GM21717 (cell line): Measurements from ENCODE around the gene SNCB.
"Not testable (repeated sequence)": the region's sequence is repeated elsewhere in the genome, so short reads cannot be mapped to it uniquely, and the experiment has no call there.

Experiments
- ATAC-seq: cut with Tn5 transposase; IDR thresholded peaks from one replicate; pipeline ENCODE4 v1.9.1; 2021; ENCODE audit warnings: mild to moderate bottlenecking, moderate library complexity; ENCODE audit not compliant: unreplicated experiment

Gene SNCB

GRCh38 chr5:176601901-176602482 is 28.3 kb downstream of the SNCB start:
- no peak for ATAC-seq

DNA sequence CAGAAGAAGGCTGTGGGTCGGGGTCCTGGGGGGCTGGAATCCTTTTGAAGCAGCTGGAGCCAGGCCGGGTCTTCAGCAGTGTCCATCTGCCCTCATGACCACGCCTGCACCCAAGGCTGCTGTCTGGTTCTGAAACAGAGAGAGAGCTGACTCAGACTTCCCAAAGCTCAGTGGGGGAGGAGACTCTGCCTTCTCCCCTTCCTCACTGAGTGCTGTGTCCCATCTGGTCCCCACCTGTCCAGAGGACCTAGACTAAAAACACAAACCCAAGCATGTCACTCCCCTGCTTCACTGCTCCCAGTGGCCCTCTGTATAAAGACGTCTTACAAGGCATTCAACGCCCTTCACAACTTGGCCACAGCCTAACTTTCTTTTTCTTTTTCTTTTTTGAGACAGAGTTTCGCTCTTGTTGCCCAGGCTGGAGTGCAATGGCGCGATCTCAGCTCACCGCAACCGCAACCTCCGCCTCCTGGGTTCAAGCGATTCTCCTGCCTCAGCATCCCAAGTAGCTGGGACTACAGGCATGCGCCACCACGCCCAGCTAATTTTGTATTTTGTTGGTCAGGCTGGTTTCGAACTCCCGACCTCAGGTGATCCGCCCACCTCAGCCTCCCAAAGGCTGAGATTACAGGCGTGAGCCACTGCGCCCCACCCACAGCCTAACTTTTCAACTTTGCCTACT is 30.4 kb downstream of the SNCB start:
- not testable (repeated sequence) for ATAC-seq

DNA sequence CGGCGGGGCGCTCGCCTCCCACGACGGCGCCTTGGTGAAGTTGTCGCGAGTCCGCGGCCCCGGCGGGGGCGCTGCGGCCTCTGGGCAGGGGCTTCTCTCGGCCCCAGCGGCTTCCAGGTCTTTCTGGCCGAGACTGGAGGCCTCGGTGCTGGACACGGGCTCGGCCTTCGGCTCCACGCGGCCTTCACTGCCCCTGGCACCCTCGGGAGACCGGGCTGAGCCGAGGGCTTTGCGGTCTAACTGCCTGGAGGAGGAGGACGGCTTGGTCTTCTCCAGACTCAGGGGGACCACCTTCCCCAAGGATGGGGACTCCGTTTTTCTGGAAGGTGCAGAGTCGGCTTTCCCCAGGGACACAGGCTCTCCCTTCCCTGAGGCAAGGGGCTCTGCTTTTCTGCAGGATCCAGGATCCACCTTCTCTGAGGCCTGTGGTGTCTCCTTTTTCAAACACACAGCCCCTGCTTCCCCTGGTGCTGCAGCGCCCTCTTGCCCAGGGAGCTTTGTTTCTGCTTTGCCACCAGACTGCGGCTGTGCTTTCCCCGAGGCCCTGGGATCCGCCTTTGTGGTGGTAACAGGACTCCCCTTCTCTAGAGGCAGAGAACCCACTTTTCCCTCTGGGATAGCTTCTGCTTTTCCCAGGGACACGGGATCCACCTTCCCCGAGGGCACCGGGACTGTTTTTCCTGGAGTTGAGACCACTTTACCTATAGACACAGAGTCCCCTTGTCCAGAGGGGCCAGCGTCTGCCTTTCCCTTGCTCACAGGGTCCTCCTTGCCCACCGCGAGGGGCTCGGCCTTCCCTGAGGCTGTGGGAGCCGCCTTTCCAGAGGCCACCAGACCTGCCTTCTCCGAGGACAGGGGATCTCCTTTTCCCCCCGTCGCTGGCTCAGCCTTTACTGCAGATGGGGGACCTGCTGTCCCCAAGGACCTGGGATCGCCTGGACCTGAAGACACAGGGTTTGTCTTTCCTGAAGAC is 32.6 kb downstream of the SNCB start:
- no peak for ATAC-seq

- ATAC-seq: no peak
Measured at GRCh38 chr5:176596689-176597416, 33.5 kb downstream of the SNCB start.

DNA sequence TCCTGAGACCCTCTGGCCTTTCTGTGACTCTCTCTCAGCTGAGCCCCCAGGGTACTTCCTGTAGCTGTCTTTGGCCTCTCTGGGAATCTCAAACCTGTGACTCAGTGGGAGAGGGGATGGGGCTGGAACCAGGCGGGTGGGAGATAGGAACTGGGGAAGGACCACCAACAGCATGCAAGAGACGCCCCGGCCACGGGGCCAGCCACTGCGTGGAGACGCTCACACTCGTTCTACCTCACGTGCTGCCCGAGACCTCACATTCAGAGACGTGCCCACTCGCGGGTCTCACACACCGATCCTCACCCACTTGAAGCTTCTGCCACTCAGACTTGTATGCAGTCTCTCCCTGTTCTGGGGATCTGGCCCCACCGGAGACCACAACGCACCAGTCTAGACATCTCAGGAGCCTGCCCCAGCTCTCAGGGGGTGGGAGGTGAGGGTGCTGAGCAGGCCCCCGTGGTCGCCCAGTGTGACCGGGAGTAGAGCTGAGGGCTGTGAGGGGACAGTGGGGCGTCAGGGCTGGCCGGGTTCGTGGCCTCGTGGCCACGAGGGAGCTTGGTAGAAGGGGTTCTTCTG is 34.2 kb downstream of the SNCB start:
- ATAC-seq: no peak

DNA sequence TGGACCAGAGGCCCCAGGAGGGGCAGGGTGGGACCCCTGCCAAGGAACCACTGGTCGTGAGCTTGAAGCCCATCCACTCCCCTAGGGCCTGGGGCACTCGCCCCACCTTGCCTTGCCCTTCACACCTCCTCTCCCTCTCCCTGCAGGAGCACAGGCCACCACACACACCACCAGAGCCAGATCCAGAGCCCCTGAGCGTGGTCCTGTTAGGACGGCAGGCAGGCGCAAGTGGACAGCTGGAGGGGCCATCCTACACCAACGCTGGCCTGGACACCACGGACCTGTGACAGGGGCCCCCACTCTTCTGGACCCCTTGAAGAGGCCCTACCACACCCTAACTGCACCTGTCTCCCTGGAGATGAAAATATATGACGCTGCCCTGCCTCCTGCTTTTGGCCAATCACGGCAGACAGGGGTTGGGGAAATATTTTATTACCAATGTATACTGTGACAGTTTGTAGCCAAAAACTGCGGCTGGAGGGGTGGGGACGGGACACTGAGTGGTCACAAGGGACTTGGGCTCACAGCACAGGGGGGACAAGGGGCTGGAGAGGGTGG is 34.9 kb downstream of the SNCB start:
- ATAC-seq: no peak

GRCh38 chr5:176594554-176594953 is 35.8 kb downstream of the SNCB start:
- no peak for ATAC-seq

- ATAC-seq: no peak
Measured at GRCh38 chr5:176593273-176593869, 37.0 kb downstream of the SNCB start.

DNA sequence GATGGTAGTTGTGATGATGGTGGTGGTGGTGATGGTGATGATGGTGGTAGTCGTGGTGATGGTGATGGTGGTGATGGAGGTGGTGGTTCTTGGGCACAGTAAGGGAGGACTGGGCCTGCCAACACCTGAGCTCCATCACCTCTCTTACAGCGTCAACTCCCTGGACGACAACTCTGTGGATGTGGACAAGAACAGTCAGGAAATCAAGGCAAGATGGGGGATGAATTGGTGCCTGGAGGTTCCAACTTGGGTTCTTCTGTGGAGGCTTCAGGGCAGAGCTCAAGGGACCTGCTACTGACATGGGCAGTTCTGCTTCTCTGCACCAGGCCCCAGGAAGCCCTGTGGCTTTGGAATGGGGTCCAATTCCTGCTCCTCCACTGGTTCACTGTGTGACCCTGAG is 37.8 kb downstream of the SNCB start:
- no peak for ATAC-seq

DNA sequence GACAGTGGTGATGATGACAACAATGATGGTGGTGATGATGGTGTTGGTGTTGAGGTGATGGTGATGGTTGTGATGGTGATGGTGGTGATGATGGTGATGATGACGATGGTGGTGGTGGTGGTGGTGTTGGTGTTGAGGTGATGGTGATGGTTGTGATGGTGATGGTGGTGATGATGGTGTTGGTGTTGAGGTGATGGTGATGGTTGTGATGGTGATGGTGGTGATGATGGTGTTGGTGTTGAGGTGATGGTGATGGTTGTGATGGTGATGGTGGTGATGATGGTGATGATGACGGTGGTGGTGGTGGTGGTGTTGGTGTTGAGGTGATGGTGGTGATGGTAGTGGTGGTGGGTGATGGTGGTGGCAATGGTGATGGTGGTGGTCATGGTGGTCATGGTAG is 38.7 kb downstream of the SNCB start:
- not testable (repeated sequence) for ATAC-seq

GRCh38 chr5:176590035-176590717 is 40.2 kb downstream of the SNCB start:
- ATAC-seq: no peak

DNA sequence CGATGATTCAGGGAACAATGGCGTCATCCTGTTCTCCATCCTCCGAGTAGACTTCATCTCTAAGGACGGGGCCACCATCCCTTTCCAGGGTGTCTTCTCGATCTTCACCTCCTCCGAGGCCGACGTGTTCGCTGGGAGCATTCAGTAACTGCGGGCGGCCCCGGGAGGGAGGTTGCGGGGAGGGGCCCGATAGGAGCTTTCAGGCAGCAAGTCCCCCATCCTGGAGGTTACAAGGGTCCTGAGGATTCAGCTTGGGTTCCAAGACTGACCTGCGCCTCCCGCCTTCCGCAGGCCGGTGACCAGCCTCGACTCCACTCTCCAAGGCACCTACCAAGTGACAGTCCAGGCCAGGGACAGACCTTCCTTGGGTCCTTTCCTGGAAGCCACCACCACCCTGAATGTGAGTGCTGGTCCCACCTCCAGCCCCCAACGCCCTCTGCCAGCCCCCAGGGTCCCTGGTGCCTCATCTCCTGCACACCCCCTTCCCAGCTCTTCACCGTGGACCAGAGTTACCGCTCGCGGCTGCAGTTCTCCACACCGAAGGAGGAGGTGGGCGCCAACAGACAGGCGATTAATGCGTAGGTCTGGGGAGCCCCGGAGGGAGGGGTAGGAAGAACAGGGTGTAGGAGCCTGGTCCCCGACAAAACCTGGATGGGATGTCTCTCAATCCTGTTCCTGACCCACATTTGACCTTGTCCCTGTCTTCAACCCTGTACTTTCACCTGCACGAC is 41.1 kb downstream of the SNCB start:
- ATAC-seq: no peak

DNA sequence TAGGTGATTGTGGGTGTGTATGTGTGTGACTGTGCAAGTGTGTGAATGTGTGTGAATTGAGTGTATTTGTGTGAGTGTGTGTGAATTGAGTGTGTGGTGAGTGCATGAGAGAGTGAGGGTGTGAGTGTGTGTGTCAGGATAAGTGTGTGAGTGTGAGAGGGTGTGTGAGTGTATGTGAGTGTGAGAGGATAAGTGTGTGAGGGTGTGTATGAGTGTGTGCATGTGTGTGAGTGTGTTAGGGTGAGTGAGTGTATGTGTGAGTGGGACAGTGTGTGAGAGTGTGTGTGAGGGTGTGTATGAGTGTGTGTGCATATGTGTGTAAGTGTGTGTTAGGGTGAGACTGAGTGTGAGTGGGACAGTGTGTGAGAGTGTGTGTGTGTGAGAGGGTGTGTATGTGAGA is 42.0 kb downstream of the SNCB start:
- ATAC-seq: no peak

- ATAC-seq: no peak
Measured at GRCh38 chr5:176587398-176587797, 42.9 kb downstream of the SNCB start.

GRCh38 chr5:176583076-176583475 is 47.3 kb downstream of the SNCB start:
- no peak for ATAC-seq

GRCh38 chr5:176581361-176581760 is 49.0 kb downstream of the SNCB start:
- ATAC-seq: no peak

- no peak for ATAC-seq
Measured at GRCh38 chr5:176579323-176579722, 51.0 kb downstream of the SNCB start.

GRCh38 chr5:176578391-176578808 is 51.9 kb downstream of the SNCB start:
- ATAC-seq: no peak
